Measurements from ENCODE around the gene MLLT1.

GRCh38 chr19:6263306-6263705 lies 16.5 kb downstream of the MLLT1 start:
- no peak for TF ChIP-seq CTCF (IDR thresholded peaks at IDR 0.05; ENCODE audit: insufficient read depth, low read length, poor library complexity, severe bottlenecking)
- no peak for TF ChIP-seq EZH2phosphoT487 (conservative IDR thresholded peaks at IDR 0.05; ENCODE audit: low read length)
